Bronchial epithelial cell (primary cell): ENCODE measurements around the gene ANKRD53. TPM values are rescaled to one million over a fixed set of nuclear protein-coding genes. Genes with fewer than 3 reads are reported as not detected.

Experiments
- DNase-seq: peaks from one replicate; pipeline ENCODE4 v3.0.0-alpha.2; 2010; ENCODE audit warnings: low read depth
- FAIRE-seq: peaks from 2 replicates; lab custom pipeline; 2011; peaks lifted over from hg19 to GRCh38; lab: Jason Lieb, UNC
- H3K27me3 ChIP-seq: 2 replicates; pipeline ENCODE4 v1.5.1; 2011; ENCODE audit warnings: low read length; ENCODE audit not compliant: control insufficient read depth, insufficient read depth
- H3K36me3 ChIP-seq: 2 replicates; pipeline ENCODE4 v1.5.1; 2011; ENCODE audit warnings: low read length; ENCODE audit not compliant: control insufficient read depth, insufficient read depth
- H3K4me3 ChIP-seq: 2 replicates; pipeline ENCODE4 v1.5.1; 2011; ENCODE audit warnings: mild to moderate bottlenecking, low read depth, low read length, control low read depth
- CTCF ChIP-seq: IDR thresholded peaks from 2 replicates; pipeline ENCODE4 v1.5.1; 2011; ENCODE audit warnings: mild to moderate bottlenecking, moderate library complexity, low read length, control low read depth, inconsistent platforms; ENCODE audit not compliant: insufficient read depth, severe bottlenecking
- total RNA-seq: library from RNA; depleted of rRNA; stranded (reverse); fragments of >200 nt; gene quantifications from 2 replicates; pipeline ENCODE4 v1.2.1, GENCODE V29; 2014

Gene ANKRD53
- total RNA-seq, 1 donor from 2014 or later, result not detected

DNA sequence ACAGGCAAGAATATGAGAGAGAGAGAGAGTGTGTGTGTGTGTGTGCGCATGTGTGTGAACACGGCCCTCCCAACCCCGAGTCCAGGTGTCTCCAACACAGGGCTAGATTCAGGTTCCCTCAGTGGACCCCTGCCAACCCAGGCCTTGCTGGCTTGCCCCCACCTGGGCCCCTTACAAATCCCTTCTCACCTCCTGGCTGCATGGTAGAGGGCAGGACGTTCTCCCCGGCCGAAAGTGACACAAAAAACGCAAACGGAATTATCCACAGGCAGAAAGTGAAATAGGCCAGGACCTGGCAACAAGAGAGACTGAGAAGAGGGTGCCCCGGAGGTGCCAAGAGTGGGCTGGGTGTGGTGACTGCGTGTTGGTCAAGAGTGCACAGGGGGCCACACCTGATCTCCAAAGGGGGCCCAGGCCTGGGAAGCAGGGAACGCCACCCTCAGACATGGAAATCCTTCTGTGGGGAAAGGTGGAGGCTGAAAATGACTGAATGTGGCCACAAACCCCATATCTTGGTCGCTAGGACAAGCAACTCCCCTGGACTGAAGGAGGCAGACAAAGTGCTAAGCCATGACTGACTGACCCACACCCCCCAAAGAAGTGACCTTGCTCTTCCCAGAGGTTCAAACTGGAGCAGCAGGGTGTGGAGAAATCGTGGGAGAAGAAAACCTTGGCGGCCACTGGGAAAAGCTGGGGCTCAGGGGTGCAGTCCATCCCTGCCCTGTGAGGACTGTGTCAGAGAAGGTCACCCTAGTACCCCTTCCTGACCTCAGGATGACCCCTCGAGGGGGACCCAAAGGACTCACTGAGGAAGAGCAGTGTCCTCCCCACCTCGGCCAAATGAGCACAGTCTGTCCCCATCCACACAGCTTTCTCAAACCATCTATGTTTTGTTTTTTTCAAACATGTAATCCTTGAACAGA, 10.6 kb downstream of the ANKRD53 start:
- FAIRE-seq, result no peak
- no peak for DNase-seq
- no peak for TF ChIP-seq CTCF
- Histone ChIP-seq H3K36me3 (peaks cover 27% of the 10 kb centered on the region), H3K27me3 (no peaks in the 10 kb centered on the region), H3K4me3 (no peak overlapping the region)

DNA sequence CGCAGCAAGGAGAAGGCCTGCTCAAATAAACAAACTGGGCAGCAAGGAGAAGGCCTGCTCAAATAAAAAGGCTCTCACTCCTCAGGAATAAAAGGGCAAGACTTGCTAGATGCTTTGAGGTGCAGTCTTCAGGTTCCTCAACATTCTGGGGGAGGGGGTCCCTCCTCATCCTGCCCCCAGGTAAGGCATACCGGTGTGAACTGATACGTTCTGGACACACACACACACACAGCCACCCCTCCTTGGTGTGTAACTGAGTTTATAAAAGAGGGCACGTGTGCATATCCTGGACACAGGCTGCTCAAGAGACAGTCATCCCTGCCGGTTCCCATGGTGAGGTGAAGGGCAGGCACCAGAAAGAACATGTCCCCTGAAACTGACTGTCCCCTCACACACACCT, 11.8 kb downstream of the ANKRD53 start:
- DNase-seq (no peak), FAIRE-seq (no peak)
- TF ChIP-seq CTCF, result no peak
- peaks cover 27% of the 10 kb centered on the region for H3K36me3 ChIP-seq
- H3K4me3 ChIP-seq, result no peak overlapping the region
- no peaks in the 10 kb centered on the region for H3K27me3 ChIP-seq

DNA sequence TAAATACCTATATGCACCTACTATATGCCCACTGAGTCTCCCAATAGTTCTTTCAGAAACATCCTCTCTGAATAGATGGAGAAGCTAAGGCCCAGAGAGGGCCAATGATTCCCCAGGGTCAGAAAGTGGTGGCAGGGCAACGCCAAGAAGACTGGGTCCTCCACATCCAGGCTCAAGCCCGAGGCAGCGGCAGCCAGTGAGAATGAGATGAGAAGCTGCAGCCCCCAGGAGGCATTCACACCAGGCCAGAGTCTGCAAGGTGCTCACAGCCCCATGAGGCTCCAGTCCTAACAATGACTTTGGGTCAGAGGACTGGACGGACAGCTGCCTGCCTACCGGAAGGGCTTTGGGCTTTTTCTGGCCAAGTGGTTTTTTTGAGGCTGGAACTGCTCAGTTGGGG, 12.7 kb downstream of the ANKRD53 start:
- no peaks in the 10 kb centered on the region for H3K27me3 ChIP-seq
- peaks cover 26% of the 10 kb centered on the region for H3K36me3 ChIP-seq
- no peak overlapping the region for H3K4me3 ChIP-seq
- no peak for DNase-seq
- TF ChIP-seq CTCF, result no peak
- FAIRE-seq, result no peak

GRCh38 chr2:70991742-70992141, 13.3 kb downstream of the ANKRD53 start:
- H3K27me3 ChIP-seq, result no peaks in the 10 kb centered on the region
- TF ChIP-seq CTCF, result no peak
- DNase-seq (no peak), FAIRE-seq (peak; percentile 7)
- H3K36me3 ChIP-seq, result peaks cover 26% of the 10 kb centered on the region
- no peak overlapping the region for H3K4me3 ChIP-seq

DNA sequence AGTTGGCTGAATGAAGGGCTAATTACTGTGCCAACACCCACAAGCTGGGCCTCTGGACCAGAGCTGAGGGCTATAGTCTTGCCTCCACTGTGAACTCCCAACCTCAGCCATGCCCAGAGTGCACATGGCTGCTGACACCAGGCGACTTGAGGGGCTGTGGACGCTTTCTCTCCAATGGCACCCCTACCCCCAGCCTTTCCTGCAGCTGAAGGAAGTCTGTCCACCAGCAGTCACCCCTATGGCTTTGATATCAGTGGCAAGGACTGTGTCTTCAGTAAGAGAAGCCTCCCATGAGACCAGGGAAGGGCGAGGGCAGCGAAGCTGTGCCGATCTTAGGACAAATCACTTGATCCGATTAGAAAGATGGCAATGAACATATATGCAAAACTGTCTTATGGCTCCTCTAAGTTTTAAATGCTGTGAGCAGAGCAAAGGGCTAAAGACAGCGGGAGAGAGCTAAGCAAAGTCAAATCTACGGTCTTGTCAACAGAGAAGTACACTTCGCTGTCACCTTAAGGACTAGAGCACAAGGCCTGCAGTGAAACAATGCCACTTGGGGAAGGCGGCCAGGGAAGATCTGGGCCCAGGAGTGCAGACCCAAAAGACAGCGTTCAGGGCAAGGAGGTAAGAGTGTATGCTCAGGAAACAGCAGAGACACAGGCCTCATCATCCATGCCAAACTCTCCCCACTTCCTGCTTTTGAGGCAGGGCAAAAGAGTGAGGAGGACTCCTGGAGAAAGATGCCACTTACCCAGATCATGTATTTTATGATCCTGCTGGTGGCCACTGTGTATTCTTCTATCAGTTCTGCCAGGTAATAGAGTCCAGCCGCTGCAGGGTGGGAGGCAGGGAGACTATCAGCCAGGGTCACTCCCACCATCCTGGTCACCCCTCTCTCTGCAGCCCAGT, 14.8 kb downstream of the ANKRD53 start:
- DNase-seq, result no peak
- TF ChIP-seq CTCF, result no peak
- no peaks in the 10 kb centered on the region for H3K27me3 ChIP-seq
- FAIRE-seq, result no peak
- H3K4me3 ChIP-seq, result peak overlapping the region; percentile 89
- peaks cover 20% of the 10 kb centered on the region for H3K36me3 ChIP-seq
